ENCODE results near the gene MARCHF9.
"Not testable (repeated sequence)": the region's sequence is repeated elsewhere in the genome, so short reads cannot be mapped to it uniquely, and the experiment has no call there.

The MARCHF9 gene

GRCh38 chr12:57754411-57755193, at the start of gene MARCHF9:
TSS of gene MARCHF9 (plus strand) at chr12:57755103. CDS start at chr12:57755529, 426 bp downstream.
- peak; percentile 60 for DNase-seq

- no peak for DNase-seq
Observed at GRCh38 chr12:57707250-57707649, 47.7 kb upstream of the MARCHF9 start.

GRCh38 chr12:57708296-57708695, 46.6 kb upstream of the MARCHF9 start:
- no peak for DNase-seq

- no peak for DNase-seq
Observed at GRCh38 chr12:57712701-57713100, 42.2 kb upstream of the MARCHF9 start.

- DNase-seq, result no peak
Observed at GRCh38 chr12:57713209-57713608, 41.7 kb upstream of the MARCHF9 start.

- not testable (repeated sequence) for DNase-seq
Observed at GRCh38 chr12:57715036-57715748, 39.7 kb upstream of the MARCHF9 start.

GRCh38 chr12:57715786-57716185, 39.1 kb upstream of the MARCHF9 start:
- no peak for DNase-seq

GRCh38 chr12:57716305-57716704, 38.6 kb upstream of the MARCHF9 start:
- no peak for DNase-seq

GRCh38 chr12:57717131-57717530, 37.8 kb upstream of the MARCHF9 start:
- DNase-seq, result no peak

- DNase-seq, result no peak
Observed at GRCh38 chr12:57717846-57718640, 36.9 kb upstream of the MARCHF9 start.

GRCh38 chr12:57718641-57719528, 36.0 kb upstream of the MARCHF9 start:
- no peak for DNase-seq

GRCh38 chr12:57719777-57720605, 34.9 kb upstream of the MARCHF9 start:
- no peak for DNase-seq

GRCh38 chr12:57720606-57721595, 34.0 kb upstream of the MARCHF9 start:
- DNase-seq, result no peak

GRCh38 chr12:57721846-57722608, 32.9 kb upstream of the MARCHF9 start:
- not testable (repeated sequence) for DNase-seq

GRCh38 chr12:57722716-57723629, 31.9 kb upstream of the MARCHF9 start:
- no peak for DNase-seq

- DNase-seq, result no peak
Observed at GRCh38 chr12:57723630-57723962, 31.3 kb upstream of the MARCHF9 start.

- DNase-seq, result no peak
Observed at GRCh38 chr12:57724003-57724935, 30.6 kb upstream of the MARCHF9 start.
